IPS DF 19.7 (cell line): ENCODE results near the gene NRTN.
"Not testable (repeated sequence)": the region's sequence is repeated elsewhere in the genome, so short reads cannot be mapped to it uniquely, and the experiment has no call there.

Source experiments
- DNase-seq: peaks from one replicate; pipeline ENCODE4 v3.0.0-alpha.2; 2013; ENCODE audit warnings: low read depth, low spot score

Gene NRTN

GRCh38 chr19:5838353-5839064 lies 33.6 kb downstream of the NRTN start:
- DNase-seq: no peak

DNA sequence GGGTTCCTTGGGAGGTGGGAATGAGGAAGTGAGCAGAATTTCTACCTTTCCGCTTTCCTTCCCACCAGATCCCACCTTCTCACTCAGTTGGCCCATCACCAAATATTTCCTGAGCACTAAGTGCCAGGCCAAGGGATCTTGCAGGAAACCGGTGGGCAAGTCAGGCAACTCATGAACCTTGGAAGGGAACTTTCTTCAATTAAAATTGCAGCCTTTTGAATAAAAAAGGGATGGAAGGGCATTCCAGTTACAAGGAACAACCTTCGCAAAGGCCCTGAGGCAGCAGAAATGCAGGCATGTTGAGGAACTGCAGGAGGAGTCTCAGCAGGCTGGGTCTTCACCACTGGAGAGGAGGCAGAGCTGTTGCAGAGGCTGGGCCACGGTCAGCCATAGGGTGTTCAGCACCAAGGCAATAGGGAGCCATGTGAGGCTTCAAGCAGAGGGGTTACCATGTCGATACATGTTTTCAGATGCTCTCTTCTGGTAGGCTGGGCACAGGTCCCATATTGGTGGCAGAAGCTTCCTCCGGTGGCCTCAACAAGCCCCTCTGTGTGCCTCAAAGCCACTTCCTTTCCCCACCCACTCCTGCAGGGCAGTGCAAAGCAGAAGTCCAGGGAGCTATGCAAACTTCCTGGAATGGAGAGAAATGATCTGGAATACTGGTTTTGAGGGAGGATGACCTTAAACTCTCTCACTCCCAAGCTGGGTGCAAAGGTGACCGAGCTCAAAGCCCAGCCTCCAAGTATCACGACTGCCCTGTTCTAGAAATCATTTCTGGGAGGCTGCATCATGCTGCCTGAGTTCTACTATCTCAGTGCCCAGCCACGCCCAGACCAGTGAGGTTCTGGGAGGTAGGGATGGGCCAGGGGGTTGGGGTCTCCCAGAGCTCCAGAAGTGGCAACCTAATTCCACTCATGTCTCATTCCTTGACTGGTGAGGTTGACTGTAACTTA lies 34.5 kb downstream of the NRTN start, which contains the start of gene FUT6:
Gene FUT6, minus strand, starts transcription at position 638 of the 953 bp plus-strand sequence. CDS start 7,135 bp downstream, outside the sequence.
- no peak for DNase-seq

DNA sequence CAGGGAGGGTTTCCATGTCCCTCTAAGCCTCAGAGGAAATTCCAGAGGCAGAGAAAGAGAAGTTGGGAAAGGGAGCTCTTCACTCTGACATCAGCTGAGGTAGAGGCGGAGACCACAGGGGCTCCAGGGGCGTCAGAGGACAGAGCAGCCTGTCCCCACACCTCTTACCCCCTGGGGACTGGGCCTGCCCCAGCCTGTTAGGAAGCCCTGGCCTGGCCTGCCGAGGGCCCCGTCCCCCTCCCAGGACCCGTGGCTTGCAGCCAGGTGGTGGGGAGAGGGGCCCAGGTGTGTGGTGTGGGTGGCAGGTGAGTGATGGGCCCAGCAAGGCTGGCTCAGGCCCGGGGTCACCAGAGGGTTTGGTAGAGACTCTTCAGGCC lies 36.9 kb downstream of the NRTN start:
- DNase-seq: not testable (repeated sequence)

GRCh38 chr19:5843295-5843927 lies 38.5 kb downstream of the NRTN start:
- no peak for DNase-seq

- DNase-seq: no peak
Measured at GRCh38 chr19:5844456-5845433, 39.9 kb downstream of the NRTN start.

- not testable (repeated sequence) for DNase-seq
Measured at GRCh38 chr19:5847846-5848245, 43.0 kb downstream of the NRTN start.

DNA sequence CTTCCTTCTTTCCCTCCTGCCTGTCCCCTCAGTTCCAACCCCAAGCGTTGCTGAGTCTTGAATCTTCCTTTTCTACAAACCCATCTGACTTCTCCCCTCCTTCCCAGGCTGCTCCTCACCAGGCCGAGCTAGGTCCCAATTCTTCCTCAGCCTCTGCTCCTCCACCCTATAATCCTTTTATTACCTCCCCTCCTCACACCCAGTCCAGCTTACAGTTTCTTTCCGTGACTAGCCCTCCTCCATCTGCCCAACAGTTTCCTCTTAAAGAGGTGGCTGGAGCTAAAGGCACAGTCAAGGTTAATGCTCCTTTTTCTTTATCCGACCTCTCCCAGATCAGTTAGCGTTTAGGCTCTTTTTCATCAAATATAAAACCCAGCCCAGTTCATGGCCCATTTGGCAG lies 43.8 kb downstream of the NRTN start:
- not testable (repeated sequence) for DNase-seq

DNA sequence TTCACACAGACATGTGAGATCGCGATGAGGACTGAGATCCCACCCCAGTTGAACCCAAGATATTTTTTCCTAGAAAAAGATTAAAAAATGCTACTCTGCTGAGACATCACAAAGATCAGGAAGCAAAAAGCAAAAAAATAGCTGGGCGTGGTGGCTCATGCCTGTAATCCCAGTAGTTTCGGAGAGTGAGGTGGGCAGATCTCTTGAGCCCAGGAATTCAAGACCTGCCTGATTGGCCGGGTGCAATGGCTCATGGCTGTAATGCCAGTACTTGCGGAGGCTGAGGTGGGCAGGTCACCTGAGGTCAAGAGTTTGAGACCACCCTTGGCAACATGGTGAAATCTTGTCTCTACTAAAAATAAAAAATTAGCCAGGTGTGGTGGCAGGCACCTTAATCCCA lies 45.3 kb downstream of the NRTN start:
- DNase-seq: no peak

DNA sequence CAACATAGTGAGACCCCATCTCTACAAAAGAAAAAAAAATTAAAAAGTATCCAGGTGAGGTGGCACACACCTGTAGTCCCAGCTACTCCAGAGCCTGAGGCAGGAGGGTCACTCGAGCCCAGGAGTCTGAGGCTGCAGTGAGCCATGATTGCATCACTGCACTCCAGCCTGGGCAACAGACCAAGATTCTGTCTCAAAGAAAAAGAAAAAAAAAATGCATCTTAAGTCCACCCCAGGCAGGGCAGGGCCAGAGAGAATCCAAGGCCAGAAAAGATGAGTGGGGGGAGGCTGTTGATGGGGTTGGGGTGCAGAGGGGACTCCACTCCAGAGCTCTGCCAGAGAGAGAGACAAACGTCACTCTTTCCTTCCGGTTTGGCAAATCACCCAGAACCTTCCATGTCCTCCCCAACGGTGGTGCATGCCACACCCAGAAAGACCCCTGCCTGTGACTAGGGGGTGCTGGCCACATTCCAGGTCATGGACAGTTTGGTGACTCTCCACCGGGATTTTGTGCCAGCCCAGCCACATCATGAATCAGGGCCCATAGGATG lies 46.0 kb downstream of the NRTN start:
- no peak for DNase-seq

DNA sequence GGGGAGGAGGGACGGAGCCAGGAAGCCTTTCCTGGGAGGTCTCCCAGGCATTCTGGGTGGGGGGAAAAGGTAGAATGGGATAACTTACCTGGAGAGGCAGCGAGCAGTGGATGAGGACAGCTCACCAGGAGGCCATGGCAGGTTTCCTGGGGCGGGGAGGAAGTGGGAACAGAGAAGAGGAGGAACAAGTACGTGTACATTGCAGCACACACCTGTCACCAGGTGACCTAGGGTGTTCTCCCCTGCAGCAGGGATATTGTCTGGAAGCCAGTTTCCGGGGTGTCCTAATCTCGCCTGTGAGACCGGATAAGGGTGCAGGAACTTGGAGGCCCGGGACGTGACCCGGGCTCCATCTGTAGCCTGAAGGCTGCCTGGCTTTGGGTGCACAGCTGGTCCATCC lies 46.4 kb downstream of the NRTN start, which contains the start of gene FUT3:
Gene FUT3, minus strand, starts transcription at position 148 of the 400 bp plus-strand sequence.
- DNase-seq: no peak

DNA sequence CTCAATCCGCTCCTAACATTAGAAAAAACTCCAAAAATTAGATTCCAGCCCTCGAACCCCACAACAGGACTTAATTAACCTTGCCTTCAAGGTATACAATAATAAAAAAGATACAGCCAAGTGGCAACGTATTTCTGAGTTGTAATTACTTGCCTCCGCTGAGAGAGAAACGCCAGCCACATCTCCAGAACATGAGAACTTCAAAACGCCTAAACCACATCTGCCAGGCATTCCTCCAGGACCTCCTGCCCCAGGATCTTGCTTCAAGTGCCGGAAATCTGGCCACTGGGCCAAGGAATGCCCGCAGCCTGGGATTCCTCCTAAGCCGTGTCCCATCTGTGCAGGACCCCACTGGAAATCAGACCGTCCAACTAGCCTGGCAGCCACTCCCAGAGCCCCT lies 49.3 kb downstream of the NRTN start:
- DNase-seq: not testable (repeated sequence)

DNA sequence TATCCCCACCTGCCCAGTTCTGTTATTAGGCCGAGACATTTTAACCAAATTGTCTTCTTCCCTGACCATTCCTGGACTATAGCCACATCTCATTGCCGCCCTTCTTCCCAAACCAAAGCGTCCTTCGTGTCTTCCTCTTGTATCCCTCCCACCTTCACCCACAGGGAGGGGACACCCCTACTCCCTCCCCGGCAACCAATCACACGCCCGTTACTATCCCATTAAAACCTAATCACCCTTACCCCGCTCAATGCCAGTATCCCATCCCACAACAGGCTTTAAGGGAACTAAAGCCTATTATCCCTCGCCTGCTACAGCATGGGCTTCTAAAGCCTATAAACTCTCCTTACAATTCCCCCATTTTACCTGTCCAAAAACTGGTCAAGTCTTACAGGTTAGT lies 50.3 kb downstream of the NRTN start:
- DNase-seq: not testable (repeated sequence)

DNA sequence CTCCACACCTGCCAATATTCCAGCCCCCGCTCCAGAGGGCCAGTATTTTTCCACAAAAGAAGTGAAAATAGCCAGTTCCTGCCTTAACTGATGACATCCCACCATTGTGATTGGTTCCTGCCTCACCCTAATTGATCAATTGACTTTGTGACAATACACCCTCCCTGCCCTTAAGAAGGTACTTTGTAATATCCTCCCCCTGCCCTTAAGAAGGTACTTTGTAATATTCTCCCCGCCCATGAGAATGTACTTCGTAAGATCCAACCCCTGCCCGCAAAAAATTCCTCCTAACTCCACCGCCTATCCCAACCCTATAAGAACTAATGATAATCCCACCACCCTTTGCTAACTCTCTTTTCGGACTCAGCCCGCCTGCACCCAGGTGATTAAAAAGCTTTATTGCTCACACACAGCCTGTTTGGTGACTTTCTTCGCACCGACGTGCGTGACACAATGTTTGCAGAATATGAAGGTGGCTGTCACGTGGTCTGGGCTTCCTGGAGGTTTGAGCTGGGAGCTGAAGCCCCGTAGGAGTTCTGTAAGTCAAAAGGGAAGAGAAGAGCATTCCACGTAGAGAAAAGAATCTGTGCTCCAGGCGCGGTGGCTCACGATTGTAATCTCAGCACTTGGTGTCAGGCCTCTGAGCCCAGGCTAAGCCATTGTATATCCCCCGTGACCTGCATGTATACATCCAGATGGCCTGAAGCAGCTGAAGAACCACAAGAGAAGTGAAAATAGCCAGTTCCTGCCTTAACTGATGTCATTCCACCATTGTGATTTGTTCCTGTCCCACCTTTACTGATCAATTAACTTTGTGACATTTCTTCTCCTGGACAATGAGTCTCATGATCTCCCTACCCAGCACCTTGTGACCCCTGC lies 52.6 kb downstream of the NRTN start:
- no peak for DNase-seq

- no peak for DNase-seq
Measured at GRCh38 chr19:5863030-5863665, 58.3 kb downstream of the NRTN start.

DNA sequence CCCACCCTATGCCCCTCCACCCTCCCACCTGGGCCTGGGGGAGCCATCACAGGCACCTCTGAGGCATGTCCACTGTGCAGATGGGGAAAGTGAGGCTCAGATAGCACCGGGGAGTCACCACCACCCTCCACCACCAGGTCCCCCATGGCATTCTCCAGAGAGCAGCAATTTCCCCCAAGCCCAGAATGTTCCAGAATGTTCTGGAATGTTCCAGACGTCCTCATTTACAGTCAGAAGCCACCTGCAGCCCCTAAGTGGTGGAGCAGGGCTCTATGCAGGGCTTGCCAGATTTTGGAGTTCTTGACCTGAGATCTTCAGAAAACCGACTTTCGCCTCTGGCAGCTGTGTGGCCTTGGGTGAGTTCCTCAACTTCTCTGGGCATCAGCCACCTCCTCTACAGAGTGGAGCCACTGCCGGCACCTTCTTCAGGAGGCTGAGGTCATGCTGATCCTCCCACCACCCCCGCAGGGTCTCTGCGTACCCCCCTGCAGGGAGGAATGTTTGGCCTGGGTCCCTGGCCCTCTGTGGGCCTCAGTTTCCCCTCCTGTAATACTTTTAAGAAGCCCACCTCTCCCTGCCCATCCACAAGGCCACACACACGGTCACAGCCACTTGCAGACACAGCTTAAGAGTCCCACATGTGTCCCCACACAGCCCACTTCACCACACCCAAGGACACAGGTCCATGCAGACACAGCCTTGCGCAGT lies 59.3 kb downstream of the NRTN start:
- no peak for DNase-seq

DNA sequence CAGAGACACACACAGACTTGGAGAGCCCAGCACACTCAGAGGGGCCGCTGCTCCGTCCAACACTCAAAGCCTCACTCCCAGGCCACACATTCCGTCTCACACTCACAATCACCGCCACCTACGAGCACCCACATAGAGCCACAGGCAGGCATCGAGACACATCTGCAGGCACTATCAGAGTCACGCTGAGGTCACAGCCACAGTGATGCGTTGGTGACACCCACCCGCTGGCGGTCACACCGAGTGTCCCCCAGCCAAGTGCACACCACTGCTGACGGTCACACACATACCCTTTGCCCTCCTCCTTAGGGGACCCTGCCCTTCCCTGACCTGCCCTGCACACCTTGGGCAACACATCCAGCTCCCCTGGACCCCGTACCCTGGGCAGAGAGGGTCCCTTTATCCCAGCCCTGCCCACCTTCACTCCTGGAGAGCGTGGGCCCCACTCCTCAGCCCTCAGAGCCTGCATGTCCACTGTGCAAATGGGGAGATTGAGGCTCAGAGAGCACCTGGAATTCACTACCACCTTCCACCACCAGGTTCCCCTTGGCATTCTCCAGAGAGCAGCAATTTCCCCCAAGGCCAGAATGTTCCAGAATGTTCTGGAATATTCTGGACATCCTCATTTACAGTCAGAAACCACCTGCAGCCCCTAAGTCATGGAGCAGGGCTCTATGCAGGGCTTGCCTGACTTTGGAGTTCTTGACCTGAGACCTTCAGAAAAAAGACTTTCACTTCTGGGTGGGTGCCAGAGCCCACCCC lies 60.0 kb downstream of the NRTN start:
- no peak for DNase-seq

GRCh38 chr19:5865772-5866171 lies 60.9 kb downstream of the NRTN start:
- no peak for DNase-seq
